Testis (tissue), 3 donors: ENCODE measurements around the gene PXDN. TPM values are rescaled to one million over a fixed set of nuclear protein-coding genes. Genes with fewer than 3 reads are reported as not detected.
"Not testable (repeated sequence)": the region's sequence is repeated elsewhere in the genome, so short reads cannot be mapped to it uniquely, and the experiment has no call there.

Experiments
- DNase-seq: peaks from one replicate; pipeline ENCODE4 v3.0.0-alpha.2; 2019
- H3K27ac ChIP-seq, 2 donors: fragments of 200-600 bp; sonication (generic); one replicate each; pipeline ENCODE4 v1.5.1; 2019
- H3K27me3 ChIP-seq: fragments of 200-600 bp; sonication (generic); one replicate; pipeline ENCODE4 v1.5.1; 2019
- H3K36me3 ChIP-seq: fragments of 200-600 bp; sonication (generic); one replicate; pipeline ENCODE4 v1.5.1; 2017; ENCODE audit warnings: low read depth; ENCODE audit errors: missing control alignments
- H3K4me1 ChIP-seq: fragments of 200-600 bp; sonication (generic); one replicate; pipeline ENCODE4 v1.5.1; 2019
- H3K4me3 ChIP-seq, 2 donors: fragments of 200-600 bp; sonication (generic); one replicate each; pipeline ENCODE4 v1.5.1; 2017 to 2019
- H3K9me3 ChIP-seq: fragments of 200-600 bp; sonication (generic); one replicate; pipeline ENCODE4 v1.5.1; 2017
- CTCF ChIP-seq, 3 experiments: fragments of 450-650 bp in 2 of 3; fragments of 200-600 bp in 1 of 3; sonication (generic) in 1 of 3; IDR thresholded peaks; one replicate each; pipeline ENCODE4 v1.5.1; 2016 to 2019; ENCODE audit warnings: antibody characterized with exemption in 3 of 3, mild to moderate bottlenecking in 2 of 3, moderate library complexity in 1 of 3
- POLR2A ChIP-seq: fragments of 450-650 bp; IDR thresholded peaks from one replicate; pipeline ENCODE4 v1.6.1; 2017; ENCODE audit warnings: antibody characterized with exemption, mild to moderate bottlenecking, moderate library complexity
- WGBS, 2 donors: methylation state at CpG; one replicate each; pipeline ENCODE4 v1.1.5; 2018; 5-methylcytosine and 5-hydroxymethylcytosine counted together
- intact Hi-C: fragments of 100-400 bp; cut with DNase I; formaldehyde crosslinking; loops from one replicate; pipeline ENCODE4 v1.15.1; 2023; ENCODE audit warnings: low total_unique reads
- polyA plus RNA-seq: library from polyadenylated mRNA; stranded (reverse); fragments of 350-450 nt; fragmentation: Illumina TruSeq; extraction: RNeasy Lipid Tissue Mini Kit (QIAGEN cat#74804); gene quantifications from one replicate; pipeline ENCODE4 v1.2.3, GENCODE V29; 2014; ENCODE audit warnings: low read depth, low replicate concordance; ENCODE audit not compliant: insufficient read depth
- total RNA-seq, 2 donors: library from RNA; depleted of rRNA; stranded (reverse); fragments of >200 nt; gene quantifications; one replicate each; pipeline ENCODE4 v1.2.3, GENCODE V29; 2016

The PXDN gene
- total and polyA plus RNA-seq, 3 donors from 2014 or later, result 26.7 to 41.8 (median 33.8) TPM

DNA sequence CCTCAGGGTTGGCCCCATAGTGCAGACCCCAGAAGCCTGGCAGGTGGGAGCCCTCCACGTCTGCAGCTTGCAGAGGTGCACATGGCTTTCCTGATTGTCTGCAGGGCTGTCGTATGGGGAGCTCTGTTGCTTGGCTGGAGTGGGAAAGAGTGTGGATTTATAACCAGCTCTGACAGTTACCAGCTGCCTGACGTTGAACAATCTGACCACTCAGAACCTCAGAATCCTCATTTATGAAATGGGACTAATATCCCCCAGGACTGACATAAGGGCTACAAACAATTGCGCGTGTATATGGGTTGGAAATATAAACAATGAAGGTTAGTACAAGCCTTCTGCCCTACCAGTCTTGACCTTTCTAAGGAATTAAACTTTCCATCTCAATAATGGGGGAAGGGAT is 13.9 kb upstream of the PXDN start:
- intact Hi-C loops, result no loop called here

GRCh38 chr2:1757567-1757966 is 13.3 kb upstream of the PXDN start:
- H3K4me3 ChIP-seq, result no peak overlapping the region
- no peak for DNase-seq
- intact Hi-C loops, result no loop called here
- H3K4me1 ChIP-seq, result no peaks in the 10 kb centered on the region
- no peaks in the 10 kb centered on the region for H3K9me3 ChIP-seq
- no peaks in the 10 kb centered on the region for H3K36me3 ChIP-seq
- TF ChIP-seq CTCF (IDR thresholded peaks at IDR 0.05), result no peak
- no peak overlapping the region for H3K27ac ChIP-seq
- 89 to 92% methylated on average over 4 of the region's 4 CpGs for WGBS, 2 donors
- H3K27me3 ChIP-seq, result no peaks in the 10 kb centered on the region

More for the DNA sequence above, 13.9 kb upstream of the PXDN start:
- TF ChIP-seq CTCF (IDR thresholded peaks at IDR 0.05) (no peak), POLR2A (no peak)
- H3K27me3 ChIP-seq, result no peaks in the 10 kb centered on the region
- H3K4me1 ChIP-seq, result no peaks in the 10 kb centered on the region
- H3K4me3 ChIP-seq, result no peak overlapping the region
- H3K36me3 ChIP-seq, result no peaks in the 10 kb centered on the region
- no peak for DNase-seq
- H3K27ac ChIP-seq, result no peak overlapping the region
- no peaks in the 10 kb centered on the region for H3K9me3 ChIP-seq
- 82 to 85% methylated on average over 5 of the region's 5 CpGs for WGBS, 2 donors

GRCh38 chr2:1757146-1757545 is 12.8 kb upstream of the PXDN start:
- WGBS, 2 donors, result 94 to 95% methylated on average over 12 of the region's 12 CpGs
- intact Hi-C loops, DNase-seq, H3K9me3 ChIP-seq, H3K4me3 ChIP-seq, H3K27ac ChIP-seq, H3K36me3 ChIP-seq, H3K4me1 ChIP-seq, H3K27me3 ChIP-seq: not testable (repeated sequence)

DNA sequence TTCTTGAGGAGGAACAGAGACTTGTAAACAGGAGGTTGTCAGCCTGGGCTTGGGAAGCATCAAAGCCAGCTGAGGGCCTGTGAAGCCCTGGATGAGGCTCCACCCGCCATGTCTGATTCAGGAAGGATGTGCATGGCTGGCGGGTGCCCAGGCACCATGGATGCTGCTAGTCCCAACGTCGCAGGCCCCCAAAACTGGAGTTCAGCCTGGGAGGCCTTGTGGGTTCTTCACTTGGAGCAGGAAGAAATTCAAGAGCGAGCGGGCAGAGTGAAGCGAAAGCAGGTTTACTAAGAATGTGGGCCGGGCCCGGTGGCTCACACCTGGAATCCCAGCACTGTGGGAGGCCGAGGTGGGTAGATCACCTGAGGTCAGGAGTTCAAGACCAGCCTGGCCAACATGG is 12.1 kb upstream of the PXDN start:
- WGBS, 2 donors, result 92 to 96% methylated on average over 7 to 10 of the region's 10 CpGs
- H3K4me1 ChIP-seq, result no peaks in the 10 kb centered on the region
- H3K27ac ChIP-seq, result no peak overlapping the region
- no peak overlapping the region for H3K4me3 ChIP-seq
- H3K36me3 ChIP-seq, result no peaks in the 10 kb centered on the region
- intact Hi-C loops, result no loop called here
- DNase-seq, result no peak
- no peaks in the 10 kb centered on the region for H3K9me3 ChIP-seq
- no peaks in the 10 kb centered on the region for H3K27me3 ChIP-seq
- TF ChIP-seq POLR2A (no peak), CTCF (IDR thresholded peaks at IDR 0.05) (no peak)

DNA sequence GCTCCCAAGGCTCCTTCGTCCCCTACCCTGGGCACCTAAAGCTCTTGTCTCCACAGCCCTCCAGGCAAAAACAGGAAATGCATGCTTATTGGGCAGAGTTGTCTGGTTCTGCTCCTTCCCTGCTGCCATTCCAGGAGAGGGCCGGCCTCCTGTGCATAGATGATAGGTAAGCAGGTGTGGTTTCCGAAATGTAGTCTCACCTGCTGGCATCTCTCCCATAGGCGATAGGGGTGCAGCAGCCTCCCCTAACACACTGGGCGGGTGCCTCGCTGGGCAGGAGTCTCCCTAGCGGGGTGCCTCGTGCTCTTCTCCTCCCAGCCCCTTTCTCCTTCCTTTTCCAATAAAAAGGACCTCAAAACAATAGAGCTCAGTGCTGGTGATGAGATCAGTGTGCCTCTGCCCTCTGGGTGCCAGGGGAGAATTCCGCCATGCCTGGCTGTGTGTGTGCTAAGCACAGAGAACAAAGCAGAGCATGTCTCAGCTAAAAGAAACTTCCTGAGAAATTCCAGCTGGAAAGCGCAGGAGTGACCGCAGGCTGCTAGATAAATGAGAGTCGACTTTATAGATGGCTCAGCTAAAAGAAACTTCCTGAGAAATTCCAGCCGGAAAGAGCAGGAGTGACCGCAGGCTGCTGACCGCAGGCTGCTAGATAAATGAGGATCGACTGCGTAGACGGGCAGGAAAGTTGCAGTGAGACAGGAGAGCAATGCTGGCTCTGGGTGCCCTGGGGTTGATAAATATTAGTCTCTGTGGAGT is 11.3 kb upstream of the PXDN start:
- Histone ChIP-seq H3K4me3 (no peak overlapping the region), H3K4me1 (no peaks in the 10 kb centered on the region), H3K36me3 (no peaks in the 10 kb centered on the region), H3K27me3 (no peaks in the 10 kb centered on the region), H3K27ac (no peak overlapping the region), H3K9me3 (no peaks in the 10 kb centered on the region)
- intact Hi-C loops, result no loop called here
- DNase-seq, result no peak
- TF ChIP-seq CTCF (IDR thresholded peaks at IDR 0.05), result no peak
- TF ChIP-seq POLR2A, result no peak
- 86 to 88% methylated on average over 18 of the region's 18 CpGs for WGBS, 2 donors
